A549 (cell line): ENCODE measurements around the gene RNF225. TPM values are rescaled to one million over a fixed set of nuclear protein-coding genes. Genes with fewer than 3 reads are reported as not detected.

Experiments used
- ATAC-seq, 2 experiments: fragments of 200-7000 bp in 1 of 2; fragments of >200 bp in 1 of 2; cut with Nextera tagmentation in 1 of 2; cut with Tn5 transposase in 1 of 2; 3 replicates each; pipeline versions ENCODE4 v1.8.0 to v1.9.1; 2018 to 2020; ENCODE audit warnings: mild to moderate bottlenecking in 1 of 2, moderate library complexity in 1 of 2
- CTCF ChIA-PET: fragments of 300-600 bp; sonication (Branson Sonifier 250); formaldehyde crosslinking; extraction: SDS; loops from one replicate; lab custom pipeline; 2021; ENCODE audit warnings: antibody characterized with exemption, inconsistent platforms; lab: Yijun Ruan, JAX
- POLR2A ChIA-PET: fragments of 350-600 bp; formaldehyde crosslinking; extraction: SDS; loops from one replicate; lab custom pipeline; 2021; ENCODE audit warnings: antibody characterized with exemption, inconsistent platforms; lab: Yijun Ruan, JAX
- DNase-seq, 2 experiments: peaks; one replicate each; pipeline versions ENCODE4 v3.0.0 to v3.0.0-alpha.2; 2011 to 2016; ENCODE audit warnings: low read depth in 1 of 2, low spot score in 1 of 2
- FAIRE-seq: peaks from 2 replicates; lab custom pipeline; 2011; peaks lifted over from hg19 to GRCh38; lab: Jason Lieb, UNC
- H3K27ac ChIP-seq, 2 experiments: fragments of >200 bp; sonication (Bioruptor Twin); formaldehyde crosslinking; 3 replicates each; pipeline ENCODE4 v1.5.1; 2016 to 2017
- H3K4me1 ChIP-seq: fragments of >200 bp; sonication (Bioruptor Twin); formaldehyde crosslinking; 3 replicates; pipeline ENCODE4 v1.6.1; 2016
- H3K4me2 ChIP-seq: fragments of >200 bp; sonication (Bioruptor Twin); formaldehyde crosslinking; 3 replicates; pipeline ENCODE4 v1.6.1; 2016
- H3K4me3 ChIP-seq: fragments of >200 bp; sonication (Bioruptor Twin); formaldehyde crosslinking; 3 replicates; pipeline ENCODE4 v1.5.1; 2016
- H3K9me3 ChIP-seq: fragments of >200 bp; sonication (Bioruptor Twin); formaldehyde crosslinking; 3 replicates; pipeline ENCODE4 v1.6.1; 2016
- CBX8 ChIP-seq: fragments of 200-600 bp; sonication (generic); IDR thresholded peaks from 2 replicates; pipeline ENCODE4 v1.6.1; 2016
- CHD2 ChIP-seq: fragments of 150-350 bp; IDR thresholded peaks from 2 replicates; pipeline ENCODE4 v1.6.1; 2014; ENCODE audit warnings: low read length; ENCODE audit not compliant: partially characterized antibody
- FOSL2 ChIP-seq, 2 experiments: fragments of 450-650 bp in 1 of 2; fragments of >200 bp in 1 of 2; sonication (Bioruptor Twin) in 1 of 2; formaldehyde crosslinking; IDR thresholded peaks; 2 replicates each; pipeline versions ENCODE4 v1.5.0 to v1.6.1; 2016 to 2020; ENCODE audit warnings: mild to moderate bottlenecking in 1 of 2, moderate library complexity in 1 of 2
- JUN ChIP-seq, 2 experiments: fragments of >200 bp; sonication (Bioruptor Twin); formaldehyde crosslinking; IDR thresholded peaks; 2 replicates in 1 of 2; 3 replicates in 1 of 2; pipeline ENCODE4 v1.6.1; 2016 to 2017
- JUNB ChIP-seq: fragments of >200 bp; sonication (Bioruptor Twin); formaldehyde crosslinking; IDR thresholded peaks from 2 replicates; pipeline ENCODE4 v1.6.1; 2016
- KDM5A ChIP-seq: fragments of 200-600 bp; sonication (generic); IDR thresholded peaks from 2 replicates; pipeline ENCODE4 v1.6.1; 2016; ENCODE audit warnings: antibody characterized with exemption, mild to moderate bottlenecking
- MAFK ChIP-seq: fragments of 450-650 bp; IDR thresholded peaks from 2 replicates; pipeline ENCODE4 v1.6.1; 2014; ENCODE audit not compliant: partially characterized antibody
- MAZ ChIP-seq: fragments of 150-350 bp; IDR thresholded peaks from 2 replicates; pipeline ENCODE4 v1.6.1; 2014; ENCODE audit warnings: antibody characterized with exemption, low read depth, low read length, borderline replicate concordance
- NPAS2 ChIP-seq: fragments of 250-450 bp; sonication (Bioruptor Pico); IDR thresholded peaks from 2 replicates; pipeline ENCODE4 v1.8.0; 2022; ENCODE audit warnings: mild to moderate bottlenecking, moderate library complexity, borderline replicate concordance
- RARB ChIP-seq: fragments of 250-450 bp; sonication (Bioruptor Pico); IDR thresholded peaks from 2 replicates; pipeline ENCODE4 v1.8.0; 2021; ENCODE audit warnings: mild to moderate bottlenecking, moderate library complexity
- RFX5 ChIP-seq: fragments of 450-650 bp; IDR thresholded peaks from 2 replicates; pipeline ENCODE4 v1.7.1; 2014; ENCODE audit warnings: antibody characterized with exemption, mild to moderate bottlenecking, moderate library complexity
- RNF2 ChIP-seq: fragments of 200-600 bp; sonication (generic); IDR thresholded peaks from 2 replicates; pipeline ENCODE4 v1.6.1; 2016; ENCODE audit warnings: low read depth, mild to moderate bottlenecking, antibody characterized with exemption, moderate library complexity, borderline replicate concordance
- ZNF302 ChIP-seq: fragments of 250-450 bp; sonication (Bioruptor Pico); IDR thresholded peaks from 2 replicates; pipeline ENCODE4 v1.9.0; 2021; ENCODE audit warnings: inconsistent platforms, mild to moderate bottlenecking, moderate library complexity
- ZSCAN20 ChIP-seq: fragments of 250-450 bp; sonication (Bioruptor Pico); IDR thresholded peaks from 2 replicates; pipeline ENCODE4 v1.8.0; 2022; ENCODE audit warnings: mild to moderate bottlenecking, moderate library complexity
- WGBS: methylation state at CpG from one replicate; pipeline ENCODE4 v1.1.6; 2017; ENCODE audit errors: missing lambda C conversion rate; 5-methylcytosine and 5-hydroxymethylcytosine counted together
- polyA plus RNA-seq, 4 experiments: library from polyadenylated mRNA; depleted of rRNA in 3 of 4; stranded (reverse); fragments of >200 nt; fragmentation: RNase III in 1 of 4; extraction: RNeasy Plus Mini Kit Qiagen cat#74134 plus additional on column Dnase treatment in 1 of 4; gene quantifications; 2 replicates in 3 of 4; 3 replicates in 1 of 4; pipeline ENCODE4 v1.2.3, GENCODE V29; 2011 to 2017
- TF ChIP-seq, protein P1 (sequence below): fragments of 150-350 bp; IDR thresholded peaks from 2 replicates; pipeline ENCODE4 v1.6.1; 2014; ENCODE audit warnings: low read depth, mild to moderate bottlenecking, low read length
- TF ChIP-seq, protein P2 (sequence below): IDR thresholded peaks from 2 replicates; pipeline ENCODE4 v1.6.1; 2012
- TF ChIP-seq, protein P3 (sequence below): fragments of 250-450 bp; sonication (Bioruptor Pico); IDR thresholded peaks from 2 replicates; pipeline ENCODE4 v1.5.0; 2020; ENCODE audit warnings: low read depth, mild to moderate bottlenecking, moderate library complexity
- TF ChIP-seq, protein P4 (sequence below): fragments of 450-650 bp; IDR thresholded peaks from 2 replicates; pipeline ENCODE4 v1.6.1; 2014; ENCODE audit warnings: antibody characterized with exemption
- TF ChIP-seq, protein P5 (sequence below): IDR thresholded peaks from 2 replicates; pipeline ENCODE4 v1.6.1; 2012
- TF ChIP-seq, protein P6 (sequence below): fragments of 250-450 bp; sonication (Bioruptor Pico); IDR thresholded peaks from 2 replicates; pipeline ENCODE4 v1.5.0; 2021; ENCODE audit warnings: mild to moderate bottlenecking, moderate library complexity, borderline replicate concordance

The RNF225 gene
- polyA plus RNA-seq, 2 of the 4 experiments (the other 2 are of a cell fraction): not detected

DNA sequence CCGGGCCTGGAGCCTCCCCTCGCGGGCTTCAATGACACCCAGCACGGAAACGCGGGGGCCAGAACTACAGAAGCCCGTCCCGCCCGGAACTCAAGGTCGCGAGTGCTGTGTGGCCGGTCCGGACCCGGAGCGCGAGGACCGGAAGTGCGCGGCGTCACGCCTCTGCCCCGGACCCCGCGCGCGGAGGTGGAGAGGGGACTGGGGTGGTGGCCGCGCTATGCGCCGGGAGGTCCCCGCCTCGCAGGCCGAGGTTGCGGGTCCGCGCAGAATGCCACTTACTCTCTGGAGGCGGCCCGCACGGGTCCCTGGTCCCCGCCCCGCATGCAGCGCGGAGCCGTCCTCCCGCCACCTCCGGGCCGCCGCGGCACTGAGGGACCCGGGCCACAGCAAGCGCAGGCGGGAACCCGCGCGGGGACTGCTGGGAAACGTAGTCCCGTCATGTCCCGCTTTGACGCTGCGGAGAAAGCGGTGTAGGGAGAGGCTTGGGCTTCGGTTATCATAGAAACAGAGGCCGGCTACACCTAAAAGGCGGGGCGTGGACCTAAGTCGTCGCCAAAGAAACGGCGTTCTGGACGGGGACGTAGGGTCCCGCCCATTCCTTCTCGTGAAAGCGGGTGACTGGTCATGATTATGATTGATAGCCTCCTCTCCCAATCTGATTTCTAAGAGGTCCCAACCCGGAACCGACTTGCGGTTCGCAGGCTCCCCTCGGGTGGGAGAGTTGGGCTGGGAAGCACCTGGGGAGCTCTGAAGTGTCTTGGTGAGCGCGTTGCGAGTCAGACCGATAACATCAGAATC, 14.6 kb upstream of the RNF225 start, which contains the start of gene ZNF837 (continued):
- 0 out of 2 replicates have a peak, but pooled peaks have one; percentile 12 for TF ChIP-seq FOSL2 (IDR thresholded peaks at IDR 0.05)
- peak; percentile 66 for TF ChIP-seq FOSL2 (CRISPR knock-in tag; IDR thresholded peaks at IDR 0.05)
- TF ChIP-seq MAZ: peak; percentile 72; the same call in 1 of the 2 replicates
- peak; percentile 93 to 100 for TF ChIP-seq JUN (IDR thresholded peaks at IDR 0.05)
- TF ChIP-seq, protein P1, sequence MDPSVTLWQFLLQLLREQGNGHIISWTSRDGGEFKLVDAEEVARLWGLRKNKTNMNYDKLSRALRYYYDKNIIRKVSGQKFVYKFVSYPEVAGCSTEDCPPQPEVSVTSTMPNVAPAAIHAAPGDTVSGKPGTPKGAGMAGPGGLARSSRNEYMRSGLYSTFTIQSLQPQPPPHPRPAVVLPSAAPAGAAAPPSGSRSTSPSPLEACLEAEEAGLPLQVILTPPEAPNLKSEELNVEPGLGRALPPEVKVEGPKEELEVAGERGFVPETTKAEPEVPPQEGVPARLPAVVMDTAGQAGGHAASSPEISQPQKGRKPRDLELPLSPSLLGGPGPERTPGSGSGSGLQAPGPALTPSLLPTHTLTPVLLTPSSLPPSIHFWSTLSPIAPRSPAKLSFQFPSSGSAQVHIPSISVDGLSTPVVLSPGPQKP: no peak
- TF ChIP-seq, protein P2, sequence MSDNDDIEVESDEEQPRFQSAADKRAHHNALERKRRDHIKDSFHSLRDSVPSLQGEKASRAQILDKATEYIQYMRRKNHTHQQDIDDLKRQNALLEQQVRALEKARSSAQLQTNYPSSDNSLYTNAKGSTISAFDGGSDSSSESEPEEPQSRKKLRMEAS: peak; percentile 95
- TF ChIP-seq RNF2: no peak
- TF ChIP-seq, all 56 proteins: peak for 24

DNA sequence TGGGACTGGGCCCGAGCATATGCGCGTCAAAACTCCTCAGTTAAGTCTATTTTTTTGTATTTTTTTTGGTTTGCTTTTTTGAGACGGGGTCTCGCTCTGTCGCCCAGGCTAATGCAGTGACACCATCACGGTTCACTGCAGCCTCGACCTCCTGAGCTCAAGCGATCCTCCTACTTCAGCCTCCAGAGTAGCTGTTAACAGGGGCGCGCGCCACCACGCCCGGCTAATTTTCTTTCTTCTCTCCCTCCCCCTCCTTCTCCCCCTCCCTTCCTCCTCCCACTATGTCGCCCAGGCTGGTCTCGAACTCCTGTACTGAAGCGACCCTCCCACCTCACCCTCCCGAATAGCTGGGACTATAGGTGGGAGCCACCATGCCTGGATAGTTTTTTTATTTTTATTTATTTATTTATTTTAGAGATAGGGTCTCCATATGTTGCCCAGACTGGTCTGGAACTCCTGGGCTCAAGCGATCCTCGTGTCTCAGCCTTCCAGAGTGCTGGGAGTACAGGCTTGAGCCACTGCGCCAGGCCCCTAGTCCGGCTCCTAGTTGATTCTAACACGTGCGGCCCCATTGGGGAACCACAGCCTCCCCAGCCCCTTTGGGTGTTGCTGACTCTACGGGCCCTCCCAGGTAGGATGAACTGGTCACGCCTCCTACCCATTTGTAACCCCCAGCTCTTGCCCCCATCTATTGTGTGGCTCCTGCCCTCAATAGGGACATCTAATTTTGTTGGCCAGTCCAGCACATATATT, 13.8 kb upstream of the RNF225 start:
- no peak for DNase-seq
- no peak for ATAC-seq
- TF ChIP-seq CHD2 (no peak), MAFK (no peak), ZNF302 (CRISPR knock-in tag) (no peak), CBX8 (no peak), KDM5A (no peak), NPAS2 (CRISPR knock-in tag) (no peak), RNF2 (no peak), ZSCAN20 (CRISPR knock-in tag) (no peak), RFX5 (no peak), RARB (CRISPR knock-in tag) (no peak), JUNB (no peak)
- TF ChIP-seq, protein P2: no peak
- TF ChIP-seq, protein P3, sequence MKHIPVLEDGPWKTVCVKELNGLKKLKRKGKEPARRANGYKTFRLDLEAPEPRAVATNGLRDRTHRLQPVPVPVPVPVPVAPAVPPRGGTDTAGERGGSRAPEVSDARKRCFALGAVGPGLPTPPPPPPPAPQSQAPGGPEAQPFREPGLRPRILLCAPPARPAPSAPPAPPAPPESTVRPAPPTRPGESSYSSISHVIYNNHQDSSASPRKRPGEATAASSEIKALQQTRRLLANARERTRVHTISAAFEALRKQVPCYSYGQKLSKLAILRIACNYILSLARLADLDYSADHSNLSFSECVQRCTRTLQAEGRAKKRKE (CRISPR knock-in tag): no peak
- TF ChIP-seq, protein P4, sequence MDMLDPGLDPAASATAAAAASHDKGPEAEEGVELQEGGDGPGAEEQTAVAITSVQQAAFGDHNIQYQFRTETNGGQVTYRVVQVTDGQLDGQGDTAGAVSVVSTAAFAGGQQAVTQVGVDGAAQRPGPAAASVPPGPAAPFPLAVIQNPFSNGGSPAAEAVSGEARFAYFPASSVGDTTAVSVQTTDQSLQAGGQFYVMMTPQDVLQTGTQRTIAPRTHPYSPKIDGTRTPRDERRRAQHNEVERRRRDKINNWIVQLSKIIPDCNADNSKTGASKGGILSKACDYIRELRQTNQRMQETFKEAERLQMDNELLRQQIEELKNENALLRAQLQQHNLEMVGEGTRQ: no peak
- TF ChIP-seq, protein P5, sequence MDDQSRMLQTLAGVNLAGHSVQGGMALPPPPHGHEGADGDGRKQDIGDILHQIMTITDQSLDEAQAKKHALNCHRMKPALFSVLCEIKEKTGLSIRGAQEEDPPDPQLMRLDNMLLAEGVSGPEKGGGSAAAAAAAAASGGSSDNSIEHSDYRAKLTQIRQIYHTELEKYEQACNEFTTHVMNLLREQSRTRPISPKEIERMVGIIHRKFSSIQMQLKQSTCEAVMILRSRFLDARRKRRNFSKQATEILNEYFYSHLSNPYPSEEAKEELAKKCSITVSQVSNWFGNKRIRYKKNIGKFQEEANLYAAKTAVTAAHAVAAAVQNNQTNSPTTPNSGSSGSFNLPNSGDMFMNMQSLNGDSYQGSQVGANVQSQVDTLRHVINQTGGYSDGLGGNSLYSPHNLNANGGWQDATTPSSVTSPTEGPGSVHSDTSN: no peak
- TF ChIP-seq, protein P6, sequence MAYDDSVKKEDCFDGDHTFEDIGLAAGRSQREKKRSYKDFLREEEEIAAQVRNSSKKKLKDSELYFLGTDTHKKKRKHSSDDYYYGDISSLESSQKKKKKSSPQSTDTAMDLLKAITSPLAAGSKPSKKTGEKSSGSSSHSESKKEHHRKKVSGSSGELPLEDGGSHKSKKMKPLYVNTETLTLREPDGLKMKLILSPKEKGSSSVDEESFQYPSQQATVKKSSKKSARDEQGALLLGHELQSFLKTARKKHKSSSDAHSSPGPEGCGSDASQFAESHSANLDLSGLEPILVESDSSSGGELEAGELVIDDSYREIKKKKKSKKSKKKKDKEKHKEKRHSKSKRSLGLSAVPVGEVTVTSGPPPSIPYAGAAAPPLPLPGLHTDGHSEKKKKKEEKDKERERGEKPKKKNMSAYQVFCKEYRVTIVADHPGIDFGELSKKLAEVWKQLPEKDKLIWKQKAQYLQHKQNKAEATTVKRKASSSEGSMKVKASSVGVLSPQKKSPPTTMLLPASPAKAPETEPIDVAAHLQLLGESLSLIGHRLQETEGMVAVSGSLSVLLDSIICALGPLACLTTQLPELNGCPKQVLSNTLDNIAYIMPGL: no peak
- H3K4me3 ChIP-seq: peak overlapping the region; percentile 64
- 20% methylated on average over 26 of the region's 26 CpGs for WGBS
- POLR2A ChIA-PET: interaction anchor here (0.6 to 1.9 kb wide), 5 partner anchors 19 to 138 kb away, joined by 3 to 28 read pairs (median 4); partner anchors contain the start of genes ZBTB45, ZNF497, ZNF584 and ZNF8
- peak overlapping the region; percentile 82 for H3K4me2 ChIP-seq
- CTCF ChIA-PET: interaction anchor here (0.6 to 1.0 kb wide), 3 partner anchors 19 to 138 kb away, joined by 3 to 4 read pairs (median 4); partner anchors contain the start of genes ZBTB45 and ZNF497
- peak overlapping the region; percentile 73 to 97 for H3K27ac ChIP-seq
- H3K9me3 ChIP-seq: no peaks in the 10 kb centered on the region
- peaks cover 27% of the 10 kb centered on the region for H3K4me1 ChIP-seq
- no peak for FAIRE-seq
